ENCODE results near the gene CCSER1.

- no peak for TF ChIP-seq CTCF (IDR thresholded peaks at IDR 0.05)
- no peak for TF ChIP-seq POLR2AphosphoS5 (IDR thresholded peaks at IDR 0.05)
- no peak for TF ChIP-seq POLR2A (IDR thresholded peaks at IDR 0.05)
- TF ChIP-seq EP300 (IDR thresholded peaks at IDR 0.05; ENCODE audit: low read depth) = no peak
These were observed 18.1 kb downstream of the CCSER1 start for GRCh38 chr4:90145319-90145718.
